Amniotic epithelial cell (primary cell): ENCODE data around the gene IL3.
A peak's percentile ranks its signal among the peaks of the same experiment; 100 is the strongest.

Source experiments
- DNase-seq: peaks from one replicate; pipeline ENCODE4 v3.0.0-alpha.2; 2010; ENCODE audit warnings: low read depth

IL3 gene

GRCh38 chr5:132057498-132058255, 2.8 kb upstream of the IL3 start:
- no peak for DNase-seq

GRCh38 chr5:132058646-132059042, 1.8 kb upstream of the IL3 start:
- DNase-seq: no peak

DNA sequence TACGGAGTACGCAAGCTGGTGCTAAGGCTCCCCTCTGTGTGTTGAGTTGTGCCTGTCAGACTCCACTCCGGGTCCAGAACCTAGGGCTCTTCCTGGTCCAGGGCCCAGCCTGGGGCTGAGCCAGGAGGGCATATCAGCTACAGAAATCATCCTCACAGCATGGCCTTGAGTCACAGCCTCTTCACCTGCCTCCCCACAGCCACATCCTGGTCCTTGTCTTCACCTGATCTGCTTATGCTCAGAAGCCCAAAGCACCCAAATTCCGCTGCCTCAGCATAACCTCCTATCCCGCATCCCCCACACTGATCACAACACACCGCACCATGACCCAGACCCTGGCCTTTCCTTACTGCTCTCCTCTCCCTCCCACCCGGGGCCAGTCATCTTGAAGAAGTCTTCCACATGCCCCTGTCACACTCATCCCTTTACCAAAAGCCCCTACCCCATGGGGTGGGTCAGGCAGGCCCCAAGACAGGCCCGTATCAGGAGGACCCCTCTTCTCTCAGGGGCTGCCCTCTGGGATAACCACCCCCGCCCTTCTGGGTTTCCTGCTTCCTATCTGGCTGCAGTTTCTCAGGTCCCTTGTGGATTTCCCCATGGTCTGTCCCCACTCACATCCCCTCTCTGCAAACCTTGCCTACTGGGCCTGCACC, 1.3 kb upstream of the IL3 start:
- no peak for DNase-seq

GRCh38 chr5:132059696-132060500, 557 bp upstream of the IL3 start:
- DNase-seq: no peak

DNA sequence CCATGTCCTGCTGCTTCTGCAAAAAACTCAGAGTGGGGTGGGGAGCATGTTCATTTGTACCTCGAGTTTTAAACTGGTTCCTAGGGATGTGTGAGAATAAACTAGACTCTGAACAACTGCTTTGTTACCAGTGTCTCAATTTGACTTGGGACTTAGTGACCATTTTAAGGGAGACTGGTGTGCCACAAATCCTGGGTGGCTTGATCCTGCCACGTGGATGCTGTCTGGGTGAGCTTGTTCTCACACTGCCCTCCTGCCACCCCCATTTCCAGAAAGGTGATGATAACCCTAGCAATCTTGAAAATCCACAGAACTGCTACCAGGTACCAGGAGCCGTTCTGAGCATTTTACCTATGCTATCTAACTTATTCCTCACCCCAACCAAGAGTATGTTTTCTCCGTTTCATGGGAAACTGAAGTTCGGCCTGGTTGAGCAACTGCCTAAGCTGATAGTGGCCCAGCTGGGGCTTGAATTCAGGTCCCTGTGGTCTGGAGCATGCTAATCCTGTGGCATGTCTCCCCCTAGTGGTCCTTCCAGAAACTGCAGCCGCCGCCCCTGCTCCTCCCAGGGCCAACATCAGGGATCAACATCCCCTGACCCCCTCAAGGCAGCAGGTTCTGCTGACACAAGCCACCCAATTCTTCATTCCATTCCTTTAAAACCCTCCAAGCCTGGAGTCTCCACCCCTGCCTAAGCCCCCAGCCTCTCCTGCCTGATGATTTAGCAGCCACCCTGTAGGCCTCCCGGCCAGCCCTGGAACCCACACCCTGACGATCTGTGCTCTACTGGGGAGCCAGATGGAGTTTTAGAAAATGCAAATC, 2.8 kb downstream of the IL3 start:
- DNase-seq: peak; percentile 78

DNA sequence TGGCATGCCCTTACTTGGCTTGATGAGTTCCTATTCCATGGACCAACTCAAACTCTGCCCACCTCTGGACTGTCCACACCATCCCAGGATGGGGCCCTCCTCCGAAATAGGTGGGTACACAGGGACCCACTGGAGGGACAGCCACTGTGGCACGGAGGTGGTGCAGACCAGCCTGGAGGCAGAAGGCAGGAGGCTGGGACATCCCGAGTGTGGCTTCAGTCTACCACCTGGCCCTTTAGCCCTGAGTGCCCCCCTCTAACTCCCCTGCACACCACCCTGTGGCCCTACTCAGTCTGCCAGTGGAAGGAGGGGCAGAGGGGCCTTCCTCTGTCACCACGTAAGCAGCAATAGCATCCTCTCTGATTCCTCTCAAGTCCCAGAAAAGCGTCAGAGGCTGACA, 3.7 kb downstream of the IL3 start:
- no peak for DNase-seq

- peak; percentile 61 for DNase-seq
Observed at GRCh38 chr5:132064738-132065331, 4.4 kb downstream of the IL3 start.

GRCh38 chr5:132065351-132065937, 5.0 kb downstream of the IL3 start:
- peak; percentile 38 for DNase-seq

- no peak for DNase-seq
Observed at GRCh38 chr5:132065951-132066701, 5.7 kb downstream of the IL3 start.

GRCh38 chr5:132066871-132067270, 6.4 kb downstream of the IL3 start:
- DNase-seq: no peak

DNA sequence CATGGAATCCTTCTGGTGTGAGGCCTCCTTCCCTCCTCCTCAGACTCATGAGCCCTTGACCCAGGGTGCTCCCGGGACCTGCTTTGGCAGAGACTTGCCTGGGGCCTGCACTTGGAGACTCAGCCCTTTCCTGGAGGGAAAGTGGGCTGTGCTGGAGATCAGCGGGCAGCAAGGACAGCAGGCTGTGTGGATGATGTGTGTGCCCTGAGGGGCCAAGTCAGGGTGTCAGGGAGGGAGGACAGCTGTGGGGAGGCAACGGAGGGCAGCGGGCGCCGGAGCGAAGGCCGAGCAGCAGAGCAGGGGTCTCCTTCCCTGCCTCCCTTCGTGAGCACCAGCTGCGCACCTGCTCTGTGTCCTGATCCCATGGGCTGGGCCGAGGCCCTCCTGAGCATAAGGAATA, 7.0 kb downstream of the IL3 start:
- no peak for DNase-seq

DNA sequence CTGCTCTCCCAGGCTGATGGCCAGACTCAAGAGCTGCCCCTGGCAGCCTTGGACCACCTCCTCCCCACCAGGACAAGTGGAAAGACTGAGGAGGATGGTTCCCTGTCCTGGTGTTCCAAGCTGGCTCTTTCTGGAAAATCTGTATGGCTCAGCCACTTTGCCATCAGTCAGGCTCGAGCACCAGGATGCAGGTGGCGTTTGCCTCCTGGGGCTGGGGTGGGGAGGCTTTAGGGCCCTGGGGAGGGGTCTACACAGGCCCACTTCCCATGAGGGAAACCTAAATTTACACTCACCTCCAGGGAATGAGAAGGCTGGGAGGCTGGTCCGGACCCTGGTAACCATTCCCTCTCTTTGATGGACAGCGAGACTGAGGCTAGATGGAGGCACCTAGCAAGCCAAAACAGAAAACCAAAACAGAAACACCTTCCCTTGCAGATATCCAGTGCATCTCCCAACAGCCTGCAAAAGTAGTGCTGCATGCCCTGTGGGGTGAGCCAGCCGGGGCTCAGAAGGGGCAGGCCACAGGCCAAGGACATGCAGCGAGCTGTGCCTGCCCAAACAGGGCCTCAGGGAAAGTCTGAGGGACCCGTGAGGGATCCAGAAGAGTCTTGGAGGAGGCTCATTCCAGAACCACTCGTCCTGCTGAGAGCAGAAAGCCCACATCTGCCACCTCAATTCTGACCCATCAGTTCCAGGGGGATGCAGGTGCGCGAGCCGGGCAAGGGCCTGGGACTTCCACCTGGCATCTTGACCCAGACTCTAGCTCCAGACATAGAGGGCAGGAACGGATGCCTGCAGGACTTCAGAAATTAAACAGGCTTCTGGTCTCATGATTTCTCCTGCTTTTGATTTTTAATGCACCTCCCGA, 7.7 kb downstream of the IL3 start:
- no peak for DNase-seq

- DNase-seq: no peak
Observed at GRCh38 chr5:132069561-132069960, 9.1 kb downstream of the IL3 start.

- DNase-seq: no peak
Observed at GRCh38 chr5:132069994-132070393, 9.5 kb downstream of the IL3 start.

DNA sequence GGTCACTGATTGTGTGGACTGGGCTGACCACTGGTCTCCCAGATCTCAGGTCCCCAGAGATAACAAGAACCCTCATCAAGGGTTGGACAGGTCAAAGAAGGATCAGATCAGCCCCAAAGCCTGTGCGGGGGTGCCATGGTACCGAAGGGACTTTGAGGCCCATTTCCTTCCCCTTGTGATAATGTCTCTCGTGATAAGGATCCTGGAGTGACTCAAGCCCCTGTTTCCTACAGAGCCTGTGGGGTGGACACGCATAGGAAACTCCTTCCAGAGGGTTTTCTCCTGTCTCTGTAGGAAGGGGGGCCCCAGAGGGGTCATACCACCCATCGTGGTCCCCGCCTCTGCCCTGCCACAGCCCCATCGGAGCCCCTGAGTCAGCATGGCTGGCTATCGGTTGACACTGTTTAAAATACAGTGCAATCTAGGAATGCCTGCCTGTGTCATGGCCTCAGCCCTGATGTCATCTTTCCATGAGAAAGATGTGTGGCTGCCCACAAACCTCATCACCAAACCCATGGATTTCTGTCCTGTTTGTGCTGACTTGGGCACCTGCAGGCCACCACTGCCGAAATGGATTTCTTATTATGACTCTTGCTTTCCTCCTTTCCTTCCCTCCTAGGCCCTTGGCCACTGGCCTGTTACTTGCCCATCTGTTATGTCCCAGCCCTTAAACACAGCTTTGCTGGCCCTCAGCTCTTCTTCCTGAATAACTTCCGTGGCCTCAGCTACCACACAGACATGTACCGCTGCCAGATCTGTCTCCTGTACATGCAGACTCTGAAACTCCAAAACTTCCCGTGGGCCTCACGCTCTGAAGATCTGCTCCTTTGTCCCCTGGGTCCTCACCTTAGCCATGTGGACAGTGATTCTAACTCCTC, 10.2 kb downstream of the IL3 start:
- DNase-seq: peak; percentile 33

- no peak for DNase-seq
Observed at GRCh38 chr5:132071338-132071707, 10.9 kb downstream of the IL3 start.

GRCh38 chr5:132072070-132072469, 11.6 kb downstream of the IL3 start:
- no peak for DNase-seq

DNA sequence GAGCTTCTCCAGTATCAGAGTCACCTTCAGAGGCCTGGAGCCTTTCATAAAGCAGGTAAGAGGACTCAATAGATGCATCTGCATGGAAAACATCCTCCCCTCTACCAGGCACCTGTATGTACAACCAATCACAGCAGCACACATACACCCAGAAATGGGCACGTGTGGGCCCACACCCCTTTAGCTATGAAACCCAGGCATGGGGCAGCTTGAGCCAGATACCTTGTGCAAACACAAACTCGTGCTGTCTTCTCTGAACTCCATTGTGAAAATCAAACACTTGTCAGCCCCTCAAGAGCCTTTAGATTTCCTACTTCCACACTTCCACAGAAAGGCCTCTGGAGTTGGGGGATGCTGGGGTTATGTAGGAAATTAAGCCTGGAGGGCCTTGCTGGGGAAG, 12.1 kb downstream of the IL3 start:
- no peak for DNase-seq
